AG09309 (cell line): ENCODE data around the gene CDK5RAP2.
"Not testable (repeated sequence)": the region's sequence is repeated elsewhere in the genome, so short reads cannot be mapped to it uniquely, and the experiment has no call there.

Experiments
- DNase-seq: peaks from one replicate; pipeline ENCODE4 v3.0.0-alpha.2; 2010; ENCODE audit warnings: low read depth
- H3K4me3 ChIP-seq: 2 replicates; pipeline ENCODE4 v1.5.1; 2011; ENCODE audit warnings: mild to moderate bottlenecking, low read depth, low read length, moderate library complexity; ENCODE audit not compliant: control insufficient read depth
- CTCF ChIP-seq: IDR thresholded peaks from 2 replicates; pipeline ENCODE4 v1.5.1; 2011; ENCODE audit warnings: mild to moderate bottlenecking, low read depth, low read length, inconsistent platforms; ENCODE audit not compliant: insufficient read depth, control insufficient read depth; ENCODE audit errors: missing control alignments

The CDK5RAP2 gene

DNA sequence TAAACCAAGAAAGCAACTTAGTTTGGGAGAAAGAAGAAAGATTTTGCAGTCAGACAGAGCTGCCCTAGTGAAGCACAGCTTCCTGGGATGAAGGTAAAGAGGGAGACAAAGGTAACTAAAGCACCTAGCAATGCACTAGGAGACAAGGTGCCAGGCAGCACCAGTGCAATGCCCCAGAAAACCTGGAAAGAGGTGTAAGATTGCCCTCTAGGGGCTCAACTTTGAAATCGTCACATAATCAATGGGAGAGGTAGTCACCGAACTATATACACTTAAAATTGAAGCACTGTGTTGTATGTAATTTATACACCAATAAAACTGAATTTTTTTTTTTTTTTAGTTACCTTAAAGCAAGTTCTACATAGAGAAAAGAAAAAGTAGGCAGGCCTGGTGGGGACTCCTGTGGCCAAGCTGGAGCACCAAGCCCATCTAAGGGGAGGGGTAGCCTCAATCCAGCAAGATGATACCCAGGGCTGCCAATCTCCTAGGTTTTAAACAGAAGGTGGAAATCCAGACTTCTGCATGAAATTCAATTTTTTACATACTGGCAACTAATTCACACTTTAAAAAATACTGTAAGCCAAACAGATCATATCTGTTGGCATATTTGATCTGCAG is 48.2 kb downstream of the CDK5RAP2 start:
- no peak overlapping the region for H3K4me3 ChIP-seq
- TF ChIP-seq CTCF = peak; percentile 65
- DNase-seq = no peak

DNA sequence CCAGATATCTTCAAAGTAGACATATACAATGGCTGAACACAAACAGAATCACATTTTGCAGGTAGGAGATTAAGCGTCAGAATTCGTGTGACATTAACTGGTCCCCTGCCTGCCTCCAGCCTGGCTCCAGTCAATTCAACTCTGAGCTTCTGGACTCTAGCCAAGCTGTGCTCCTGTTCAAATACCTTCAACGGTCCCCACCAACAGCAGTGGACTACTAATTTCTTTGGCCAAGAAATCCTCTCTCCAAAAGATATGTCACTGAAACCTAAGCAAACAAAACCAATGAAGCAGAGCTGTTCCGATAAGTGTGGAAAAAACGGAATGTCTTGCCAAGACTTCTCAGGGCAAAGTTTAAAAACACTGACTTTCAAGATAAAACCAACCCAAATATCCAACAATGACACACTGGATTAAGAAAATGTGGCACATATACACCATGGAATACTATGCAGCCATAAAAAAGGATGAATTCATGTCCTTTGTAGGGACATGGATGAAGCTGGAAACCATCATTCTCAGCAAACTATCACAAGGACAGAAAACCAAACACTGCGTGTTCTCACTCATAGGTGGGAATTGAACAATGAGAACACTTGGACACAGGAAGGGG is 49.6 kb downstream of the CDK5RAP2 start:
- not testable (repeated sequence) for DNase-seq, H3K4me3 ChIP-seq

GRCh38 chr9:120528829-120529228 is 51.1 kb downstream of the CDK5RAP2 start:
- no peak for TF ChIP-seq CTCF
- no peak for DNase-seq
- no peak overlapping the region for H3K4me3 ChIP-seq

DNA sequence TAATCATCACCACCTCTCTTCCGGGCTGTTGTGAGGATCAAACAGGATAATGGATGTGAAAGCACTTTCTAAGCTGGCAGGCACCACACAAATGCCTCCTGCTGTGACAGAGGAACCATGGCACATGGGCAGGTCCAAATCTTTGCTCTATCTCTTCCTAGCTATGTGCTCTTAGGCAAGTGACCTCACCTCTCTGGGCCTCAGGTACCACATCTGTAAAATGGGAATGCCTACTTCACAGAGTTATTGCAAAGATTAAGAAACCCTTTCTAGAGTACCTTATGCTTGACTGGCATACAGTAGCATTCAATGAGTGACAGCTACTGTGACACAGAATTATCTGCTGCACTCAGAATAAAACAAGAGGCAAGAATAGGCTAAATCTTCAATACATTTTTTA is 51.6 kb downstream of the CDK5RAP2 start:
- TF ChIP-seq CTCF = no peak
- H3K4me3 ChIP-seq = no peak overlapping the region

DNA sequence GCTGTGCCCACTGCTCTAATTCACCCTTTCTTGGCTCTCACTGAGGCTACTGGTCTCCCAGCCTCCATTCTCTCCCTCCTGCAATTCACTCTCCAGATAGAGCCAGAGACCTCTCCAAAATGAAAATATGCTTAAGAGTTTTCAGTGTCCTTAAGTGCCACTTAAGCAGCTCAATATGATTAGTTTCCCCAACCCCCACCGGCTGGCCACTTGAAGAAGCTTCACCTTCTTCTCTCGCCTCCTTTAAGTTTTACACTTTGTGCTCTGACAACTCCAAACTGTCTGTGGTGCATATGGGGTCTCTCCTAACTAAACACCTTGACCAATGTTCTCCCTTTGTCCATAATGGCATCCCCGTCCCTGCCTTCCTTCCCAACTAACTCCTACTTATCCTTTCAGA is 53.4 kb downstream of the CDK5RAP2 start:
- no peak overlapping the region for H3K4me3 ChIP-seq
- no peak for DNase-seq
- no peak for TF ChIP-seq CTCF

More for the DNA sequence above, 51.6 kb downstream of the CDK5RAP2 start:
- DNase-seq = no peak

- TF ChIP-seq CTCF = no peak
- no peak for DNase-seq
- no peak overlapping the region for H3K4me3 ChIP-seq
Measured at GRCh38 chr9:120524863-120525262, 55.1 kb downstream of the CDK5RAP2 start.

GRCh38 chr9:120524038-120524437 is 55.9 kb downstream of the CDK5RAP2 start:
- DNase-seq = no peak
- no peak overlapping the region for H3K4me3 ChIP-seq
- TF ChIP-seq CTCF = no peak
